Right cardiac atrium (tissue), 5 donors: ENCODE results near the gene CCL18. TPM values are rescaled to one million over a fixed set of nuclear protein-coding genes. Genes with fewer than 3 reads are reported as not detected.
"Not testable (repeated sequence)": the region's sequence is repeated elsewhere in the genome, so short reads cannot be mapped to it uniquely, and the experiment has no call there.

Source experiments
- ATAC-seq, 2 donors: fragments of 200-7000 bp; cut with Tn5 transposase; one replicate each; pipeline versions ENCODE4 v1.8.0 to v1.9.1; 2020; ENCODE audit warnings: moderate library complexity in 2 of 2, mild to moderate bottlenecking in 1 of 2
- DNase-seq, 3 donors: peaks; one replicate each; pipeline ENCODE4 v3.0.0-alpha.2; 2020
- H3K27ac ChIP-seq: one replicate; pipeline ENCODE4 v1.5.1; 2013; ENCODE audit warnings: mild to moderate bottlenecking, low read length, control low read depth, moderate library complexity
- H3K27me3 ChIP-seq: one replicate; pipeline ENCODE4 v1.6.1; 2013; ENCODE audit not compliant: control insufficient read depth, insufficient read depth
- H3K4me1 ChIP-seq: one replicate; pipeline ENCODE4 v1.6.1; 2013; ENCODE audit warnings: low read length; ENCODE audit not compliant: control insufficient read depth, insufficient read depth
- H3K4me3 ChIP-seq: one replicate; pipeline ENCODE4 v1.5.1; 2013; ENCODE audit warnings: low read length, control low read depth
- H3K9me3 ChIP-seq: one replicate; pipeline ENCODE4 v1.6.1; 2013; ENCODE audit warnings: low read length; ENCODE audit not compliant: control insufficient read depth
- WGBS: extraction: QIAGEN DNeasy Blood & Tissue Kit; methylation state at CpG from one replicate; pipeline ENCODE4 v1.1.7; 2013; 5-methylcytosine and 5-hydroxymethylcytosine counted together
- intact Hi-C, 4 donors: fragments of 100-400 bp; cut with DNase I; formaldehyde crosslinking; loops; one replicate each; pipeline versions ENCODE4 v1.11.0 to v1.14.0; 2022 to 2023
- polyA plus RNA-seq: library from polyadenylated mRNA; stranded (reverse); fragments of 200-250 nt; gene quantifications from one replicate; pipeline ENCODE4 v1.2.3, GENCODE V29; 2013
- total RNA-seq, 4 donors: library from RNA; stranded (reverse); fragmentation: NEBNext Ultra II Directional; extraction: Animal tissue kit (Norgen Biotek cat#: 25700); gene quantifications; one replicate each; pipeline ENCODE4 v1.2.1, GENCODE V29; 2021
- donor health status: healthy with polysubstance abuse.
- donor health status: DM: no; HTN: yes; CAD: no.
- donor health status: DM: no; HTN: no; CAD: no.
- donor health status: DM: no; HTN: yes; CAD: no; lungs with severe emphysema.
- donor health status: DM: yes; HTN: yes; CAD: no.

Gene CCL18
- total and polyA plus RNA-seq, 5 donors, result 0.20 to 12.3 (median 1.5) TPM

DNA sequence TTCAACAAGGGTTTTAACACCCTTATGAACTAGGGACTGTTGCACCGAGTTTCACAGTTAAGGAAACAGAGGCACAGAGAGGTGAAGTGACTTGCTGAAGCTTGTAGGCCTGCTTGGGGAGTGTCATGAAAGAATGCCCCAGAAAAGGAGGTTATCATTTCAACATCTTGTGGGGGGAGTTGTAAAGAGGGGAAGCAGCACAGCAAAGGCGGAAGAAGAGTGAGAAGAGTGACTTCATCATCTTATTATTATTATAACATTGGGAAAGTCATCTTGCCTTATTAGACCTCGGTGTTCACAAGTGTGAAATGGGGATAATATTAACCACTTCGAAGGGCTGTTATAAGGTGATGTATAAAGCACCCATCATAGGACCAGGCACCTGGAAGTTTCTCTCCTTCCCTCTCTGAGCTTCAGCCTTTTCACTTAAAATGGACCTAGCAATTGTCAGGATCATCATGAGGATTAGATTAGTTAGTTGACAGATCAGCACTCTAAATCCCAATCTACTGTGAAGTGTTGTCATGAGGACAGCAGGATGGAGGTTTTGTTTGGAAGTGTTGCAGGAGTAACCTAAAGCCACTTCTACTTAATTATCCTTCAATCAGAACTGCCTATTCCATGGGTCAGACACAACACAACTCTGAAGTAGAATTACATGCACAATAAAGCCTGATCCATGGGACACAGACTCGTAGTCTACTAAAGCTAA, 41.9 kb downstream of the CCL18 start:
- ATAC-seq (no peak), DNase-seq (no peak)
- no peaks in the 10 kb centered on the region for H3K27me3 ChIP-seq
- no peaks in the 10 kb centered on the region for H3K4me1 ChIP-seq
- 88% methylated on average over 5 of the region's 5 CpGs for WGBS
- no peak overlapping the region for H3K27ac ChIP-seq
- no peak overlapping the region for H3K4me3 ChIP-seq
- H3K9me3 ChIP-seq, result no peaks in the 10 kb centered on the region
- intact Hi-C loops, result no loop called here

DNA sequence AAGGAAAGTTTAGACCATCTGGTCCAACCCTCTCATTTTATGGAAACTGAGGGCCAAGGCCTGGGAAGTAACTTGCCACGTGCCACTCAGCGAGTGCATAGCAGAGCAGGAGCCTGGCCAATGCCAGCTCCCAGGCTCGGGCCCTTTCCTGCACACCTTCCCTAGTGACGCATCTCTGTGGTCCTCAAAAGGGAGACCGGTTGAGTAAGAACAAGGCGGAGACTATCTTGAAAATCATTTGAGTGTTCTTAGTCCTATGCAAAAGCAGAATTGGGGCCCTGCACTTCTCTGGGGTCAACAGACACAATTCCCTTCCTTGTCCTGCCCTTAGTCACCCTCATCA, 42.4 kb downstream of the CCL18 start:
- intact Hi-C loops, result no loop called here

DNA sequence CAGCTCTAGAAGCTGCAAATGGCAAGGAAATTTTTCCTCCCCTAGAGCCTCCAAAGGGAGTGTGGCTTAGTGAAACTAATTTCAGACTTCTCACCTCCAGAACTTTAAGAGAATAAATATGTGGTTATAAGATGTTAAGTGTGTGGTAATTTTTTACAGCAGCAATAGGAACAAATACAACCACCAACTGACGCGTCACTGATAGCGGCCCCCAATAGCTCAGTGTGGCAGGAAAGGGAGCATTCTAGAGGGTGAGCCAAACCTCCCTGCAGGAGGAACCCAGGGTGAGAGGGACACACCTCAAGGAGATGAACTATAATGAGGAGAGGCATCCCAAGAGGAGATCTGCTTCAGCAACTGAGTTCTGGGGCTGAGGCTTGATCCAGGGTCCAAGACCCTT, 43.6 kb downstream of the CCL18 start:
- Histone ChIP-seq H3K27me3 (no peaks in the 10 kb centered on the region), H3K4me1 (no peaks in the 10 kb centered on the region), H3K4me3 (no peak overlapping the region), H3K9me3 (no peaks in the 10 kb centered on the region), H3K27ac (no peak overlapping the region)
- 88% methylated on average over 3 of the region's 3 CpGs for WGBS
- intact Hi-C loops, result no loop called here
- DNase-seq (no peak), ATAC-seq (no peak)

More for the DNA sequence above, 42.4 kb downstream of the CCL18 start:
- ATAC-seq, result no peak
- no peaks in the 10 kb centered on the region for H3K4me1 ChIP-seq
- H3K4me3 ChIP-seq, result no peak overlapping the region
- H3K9me3 ChIP-seq, result no peaks in the 10 kb centered on the region
- 89% methylated on average over 6 of the region's 6 CpGs for WGBS
- H3K27ac ChIP-seq, result no peak overlapping the region
- H3K27me3 ChIP-seq, result no peaks in the 10 kb centered on the region
- DNase-seq, result no peak

DNA sequence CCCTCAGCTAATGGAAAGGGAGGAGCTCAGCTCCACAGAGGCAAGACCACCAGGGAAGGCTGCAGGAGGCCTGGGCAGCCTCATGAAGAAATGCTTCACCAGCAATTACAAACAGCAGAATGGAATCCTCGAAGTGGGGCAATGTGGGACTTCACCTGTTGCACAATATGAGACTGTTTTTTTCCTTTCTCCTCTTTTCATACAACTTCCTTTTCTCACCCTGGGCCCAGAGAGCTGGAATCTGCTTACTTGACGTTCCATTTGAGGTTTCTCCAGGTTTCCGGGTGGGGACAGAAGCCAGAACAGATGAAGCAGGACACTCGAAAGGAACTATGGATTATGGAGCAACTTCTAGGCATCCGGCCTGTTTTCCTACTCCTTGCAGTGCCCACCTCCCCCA, 44.2 kb downstream of the CCL18 start:
- H3K4me1 ChIP-seq, DNase-seq, H3K4me3 ChIP-seq, H3K27me3 ChIP-seq, H3K27ac ChIP-seq, intact Hi-C loops, H3K9me3 ChIP-seq: not testable (repeated sequence)
- ATAC-seq, result peak in 1 of 2 donors; percentile 40
- 71% methylated on average over 5 of the region's 5 CpGs for WGBS

DNA sequence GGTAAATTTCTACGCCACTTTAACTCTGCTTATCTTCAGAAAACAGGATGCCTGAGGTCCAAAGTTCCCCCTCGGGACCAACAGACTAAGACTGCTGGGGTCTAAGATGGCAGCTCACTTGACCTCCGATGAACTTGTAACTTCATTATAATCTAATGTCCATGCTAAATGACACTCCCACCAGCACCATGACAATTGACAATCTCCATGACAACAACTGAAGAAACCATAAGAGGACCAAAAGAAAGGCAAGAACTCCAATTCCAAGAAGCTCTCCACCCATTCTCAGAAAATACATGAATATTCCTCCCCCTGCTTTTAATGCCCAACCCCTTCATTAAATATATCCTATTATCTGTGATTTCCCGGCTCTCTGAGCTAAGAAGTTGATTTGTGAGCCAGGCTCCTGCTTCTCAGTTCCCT, 47.0 kb downstream of the CCL18 start:
- no peak for ATAC-seq

DNA sequence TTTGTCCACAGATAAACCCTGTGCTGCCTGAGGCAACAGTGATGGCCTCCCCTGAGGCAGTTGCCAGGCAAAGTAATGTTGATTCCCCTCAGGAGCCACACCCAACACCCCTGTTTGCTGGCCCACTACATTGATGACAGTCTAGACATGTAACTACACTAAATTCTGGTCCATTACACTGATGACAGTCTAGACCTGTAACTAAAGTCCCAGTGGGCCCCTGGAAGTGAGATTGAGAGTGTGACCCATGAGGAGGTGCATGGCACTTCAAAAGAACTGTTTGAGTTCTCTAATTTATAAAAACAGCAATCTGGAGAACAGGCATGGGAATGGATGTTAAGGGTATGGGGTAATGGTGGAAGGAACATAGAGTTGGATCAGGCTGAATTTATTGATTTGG, 48.5 kb downstream of the CCL18 start:
- Histone ChIP-seq H3K4me3 (no peak overlapping the region), H3K27me3 (no peaks in the 10 kb centered on the region), H3K9me3 (no peaks in the 10 kb centered on the region), H3K4me1 (no peaks in the 10 kb centered on the region), H3K27ac (no peak overlapping the region)
- intact Hi-C loops, result no loop called here
- DNase-seq (no peak), ATAC-seq (no peak)

More for the DNA sequence above, 47.0 kb downstream of the CCL18 start:
- Histone ChIP-seq H3K9me3 (no peaks in the 10 kb centered on the region), H3K4me3 (no peak overlapping the region), H3K27me3 (no peaks in the 10 kb centered on the region), H3K27ac (no peak overlapping the region), H3K4me1 (no peaks in the 10 kb centered on the region)
- intact Hi-C loops, result no loop called here
- 74% methylated on average over 4 of the region's 4 CpGs for WGBS
- no peak for DNase-seq

DNA sequence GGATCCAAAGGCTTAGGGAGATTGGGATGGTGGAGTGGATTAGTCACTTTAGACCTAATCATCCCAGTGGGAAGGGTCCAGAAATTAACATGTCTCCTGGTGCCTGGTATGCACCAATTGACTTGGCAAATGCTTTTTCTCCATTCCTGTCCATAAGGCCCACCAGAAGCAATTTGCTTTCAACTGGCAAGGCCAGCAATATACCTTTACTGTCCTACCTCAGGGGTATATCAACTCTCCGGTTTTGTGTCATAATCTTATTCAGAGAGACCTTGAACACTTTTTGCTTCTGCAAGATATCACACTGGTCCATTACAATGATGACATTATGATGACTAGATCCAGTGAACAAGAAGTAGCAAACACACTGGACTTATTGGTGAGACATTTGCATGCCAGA, 49.1 kb downstream of the CCL18 start:
- H3K27ac ChIP-seq, DNase-seq, intact Hi-C loops, H3K4me1 ChIP-seq, H3K4me3 ChIP-seq, H3K9me3 ChIP-seq, ATAC-seq, H3K27me3 ChIP-seq: not testable (repeated sequence)
- 88% methylated on average over 1 of the region's 1 CpG for WGBS

DNA sequence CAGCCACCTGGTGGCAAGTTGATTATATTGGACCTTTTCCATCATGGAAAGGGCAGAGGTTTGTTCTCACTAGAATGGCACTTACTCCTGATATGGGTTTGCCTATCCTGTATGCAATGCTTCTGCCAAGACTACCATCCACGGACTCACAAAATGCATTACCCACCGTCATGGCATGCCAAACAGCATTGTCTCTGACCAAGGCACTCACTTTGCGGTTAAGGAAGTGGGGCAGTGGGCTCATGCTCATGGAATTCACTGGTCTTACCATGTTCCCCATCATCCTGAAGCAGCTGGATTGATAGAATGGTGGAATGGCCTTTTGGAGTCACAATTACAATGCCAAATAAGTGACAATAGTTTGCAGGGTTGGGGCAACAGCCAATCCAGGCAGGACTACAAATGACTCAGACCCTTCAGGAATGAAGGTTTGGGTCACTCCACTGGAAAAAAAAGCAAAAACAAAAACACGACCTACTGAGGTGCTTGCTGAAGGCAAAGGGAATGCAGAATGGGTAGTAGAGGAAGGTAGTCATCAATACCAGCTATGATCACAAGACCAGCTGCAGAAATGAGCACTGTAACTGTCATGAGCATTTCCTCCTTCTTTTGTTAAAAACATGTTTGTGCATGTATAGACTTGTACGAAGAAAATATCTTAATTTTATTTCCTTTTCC, 51.0 kb downstream of the CCL18 start:
- DNase-seq, ATAC-seq, H3K4me1 ChIP-seq, intact Hi-C loops, H3K27me3 ChIP-seq, H3K27ac ChIP-seq, H3K4me3 ChIP-seq, H3K9me3 ChIP-seq: not testable (repeated sequence)
- 79% methylated on average over 5 of the region's 5 CpGs for WGBS

DNA sequence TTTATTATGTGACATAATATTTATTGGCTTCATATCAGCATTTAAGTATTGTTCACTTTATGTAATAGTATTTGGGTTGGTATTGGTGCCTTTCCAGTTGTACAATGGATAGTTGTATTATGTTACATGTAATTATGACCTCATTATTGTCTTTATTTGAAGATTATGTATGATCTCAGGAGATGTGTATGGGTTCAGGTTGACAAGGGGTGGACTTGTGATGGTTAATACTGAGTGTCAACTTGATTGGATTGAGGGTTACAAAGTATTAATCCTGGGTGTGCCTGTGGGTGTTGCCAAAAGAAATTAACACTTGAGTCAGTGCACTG, 51.5 kb downstream of the CCL18 start:
- H3K4me3 ChIP-seq, H3K27me3 ChIP-seq, H3K9me3 ChIP-seq, H3K4me1 ChIP-seq, intact Hi-C loops, ATAC-seq, DNase-seq, H3K27ac ChIP-seq: not testable (repeated sequence)

DNA sequence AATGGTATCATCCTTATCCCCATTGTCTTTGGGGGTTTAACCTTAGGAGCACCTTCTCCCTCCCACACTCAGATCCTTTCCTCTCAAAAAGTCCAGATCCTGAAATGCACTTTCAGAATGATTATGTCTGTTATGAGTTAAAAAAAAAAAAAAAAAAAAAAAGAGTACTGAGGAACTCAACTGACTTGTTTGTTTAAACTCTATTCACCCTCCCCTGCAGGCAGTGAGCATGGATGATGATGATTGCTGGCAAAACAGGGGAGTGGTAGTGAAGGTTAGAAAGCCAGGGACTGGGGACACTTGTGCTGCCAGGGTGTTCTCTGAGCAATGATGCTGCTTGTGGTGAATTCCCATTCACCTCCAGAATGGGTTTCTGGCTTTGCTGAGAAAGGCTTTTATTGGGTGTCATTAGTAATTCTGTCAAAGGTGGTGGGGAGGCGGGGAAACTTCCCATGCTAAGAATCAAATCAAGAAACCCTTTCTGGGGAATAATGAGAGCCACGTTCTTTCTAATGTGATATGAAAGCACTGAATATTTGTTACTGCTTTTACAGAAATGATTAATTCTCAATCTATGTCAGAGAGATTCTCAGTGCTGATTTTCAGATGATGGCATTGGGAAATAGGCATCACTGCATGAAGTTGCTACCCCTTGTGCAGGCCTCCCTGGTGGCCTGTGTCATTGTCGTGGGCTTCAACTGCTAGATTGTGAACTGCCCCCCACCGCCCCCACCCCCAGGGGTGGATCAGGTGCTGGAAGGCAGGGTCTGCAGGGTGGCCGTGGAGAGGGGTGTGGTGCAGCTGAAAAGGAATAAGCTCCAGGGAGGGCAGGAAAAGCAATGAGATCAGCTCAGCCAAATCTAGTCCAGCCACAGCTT, 53.7 kb downstream of the CCL18 start:
- Histone ChIP-seq H3K9me3 (no peaks in the 10 kb centered on the region), H3K27ac (no peak overlapping the region), H3K27me3 (no peaks in the 10 kb centered on the region), H3K4me1 (no peaks in the 10 kb centered on the region), H3K4me3 (no peak overlapping the region)
- ATAC-seq, result peak in 1 of 2 donors; percentile 23
- DNase-seq, result no peak
- intact Hi-C loops, result no loop called here
- WGBS, result 41% methylated on average over 5 of the region's 5 CpGs
